Measurements from ENCODE around the gene RALGPS1.

RALGPS1 gene

GRCh38 chr9:127180457-127181314 lies 266.1 kb downstream of the RALGPS1 start:
- no peak for DNase-seq

GRCh38 chr9:127181315-127181580 lies 266.7 kb downstream of the RALGPS1 start:
- no peak for DNase-seq

GRCh38 chr9:127181595-127182190 lies 267.1 kb downstream of the RALGPS1 start:
- no peak for DNase-seq

GRCh38 chr9:127182901-127183746 lies 268.5 kb downstream of the RALGPS1 start:
- no peak for DNase-seq

- DNase-seq = no peak
Observed at GRCh38 chr9:127183814-127184582, 269.4 kb downstream of the RALGPS1 start.

DNA sequence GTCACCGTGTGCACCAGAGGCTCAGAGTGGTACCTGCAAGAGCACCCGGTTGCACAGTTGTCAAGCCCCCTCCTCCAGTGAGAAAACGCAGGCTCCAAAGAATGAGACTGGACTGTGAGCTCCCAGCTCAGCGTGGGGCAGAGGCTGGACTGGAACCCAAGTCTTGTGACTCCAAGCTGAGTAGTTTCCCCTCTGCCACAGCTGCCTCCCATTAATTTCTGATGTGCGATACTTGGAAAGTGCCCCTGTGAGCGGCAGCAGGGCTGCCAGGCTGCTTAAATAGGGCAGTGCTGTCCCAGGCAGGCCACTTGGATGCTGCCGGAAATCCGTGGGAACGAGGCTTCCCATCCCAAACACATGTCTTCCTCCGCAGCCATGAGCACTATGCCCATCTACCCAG lies 270.1 kb downstream of the RALGPS1 start:
- DNase-seq = no peak

- no peak for DNase-seq
Observed at GRCh38 chr9:127185181-127185580, 270.6 kb downstream of the RALGPS1 start.

- DNase-seq = peak; percentile 70
Observed at GRCh38 chr9:127185931-127186781, 271.6 kb downstream of the RALGPS1 start.

- DNase-seq = no peak
Observed at GRCh38 chr9:127186806-127187205, 272.2 kb downstream of the RALGPS1 start.

GRCh38 chr9:127187231-127187956 lies 272.8 kb downstream of the RALGPS1 start:
- no peak for DNase-seq

- DNase-seq = no peak
Observed at GRCh38 chr9:127188396-127188795, 273.8 kb downstream of the RALGPS1 start.

GRCh38 chr9:127189628-127190027 lies 275.0 kb downstream of the RALGPS1 start:
- DNase-seq = no peak

DNA sequence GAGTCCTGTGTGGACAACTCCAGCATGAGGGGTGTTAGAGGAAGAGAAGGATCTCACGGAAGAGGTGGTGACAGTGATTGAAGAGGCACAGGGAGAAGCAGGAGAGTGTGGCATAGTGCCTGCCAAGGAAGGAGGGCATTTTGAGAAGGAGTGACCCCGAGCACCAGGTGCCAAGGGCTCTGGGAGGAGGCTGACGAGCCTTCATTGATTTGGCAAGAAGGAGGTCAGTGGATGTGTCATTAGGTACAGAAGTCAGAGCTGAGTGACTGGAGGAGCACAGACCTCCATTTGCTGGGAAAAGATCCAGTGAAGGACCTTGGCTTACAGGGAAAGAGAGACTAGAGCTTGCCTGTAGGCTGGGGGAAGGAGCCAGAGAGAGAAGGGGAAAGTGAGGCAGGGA lies 278.2 kb downstream of the RALGPS1 start:
- no peak for DNase-seq

- DNase-seq = no peak
Observed at GRCh38 chr9:127193483-127193882, 278.9 kb downstream of the RALGPS1 start.

- no peak for DNase-seq
Observed at GRCh38 chr9:127194881-127195713, 280.5 kb downstream of the RALGPS1 start.

DNA sequence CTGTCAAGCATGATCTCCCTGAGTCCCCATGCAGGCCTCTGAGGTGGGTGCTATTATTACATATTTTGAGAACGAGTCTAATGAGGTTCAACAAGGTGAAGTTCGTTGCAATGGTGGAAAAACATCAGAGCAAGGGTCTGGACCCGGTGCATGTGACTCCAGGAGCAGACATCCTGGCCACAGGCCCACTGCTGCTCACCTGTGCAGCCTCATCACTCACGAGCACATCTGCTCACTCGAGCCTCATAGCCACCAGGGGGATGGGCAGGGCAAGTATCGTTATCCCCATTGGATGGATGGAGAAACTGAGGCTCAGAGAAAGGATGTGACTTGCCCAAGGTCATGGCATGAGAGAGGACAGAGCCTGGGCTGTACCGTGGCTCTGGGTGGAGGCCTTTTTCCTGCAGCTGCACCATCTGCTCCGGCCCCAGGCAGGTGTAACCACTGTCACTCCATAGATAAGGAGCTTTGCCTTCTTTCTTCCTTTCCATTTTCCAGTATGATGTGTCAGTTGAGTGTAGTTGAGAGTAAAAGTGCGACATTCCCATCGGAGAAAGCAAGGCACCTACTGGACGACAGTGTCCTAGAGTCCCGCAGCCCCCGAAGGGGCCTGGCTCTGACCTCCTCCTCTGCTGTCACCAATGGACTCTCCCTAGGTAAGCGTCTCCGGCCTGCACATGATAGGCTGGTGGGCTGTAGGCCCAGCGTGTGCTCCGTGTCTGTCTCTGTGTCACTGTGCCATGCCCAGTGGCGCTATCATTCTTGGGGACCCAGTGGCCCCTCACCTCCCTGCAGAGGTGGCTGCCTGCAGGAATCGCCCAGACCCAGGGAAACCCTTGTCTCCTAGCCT lies 281.6 kb downstream of the RALGPS1 start:
- DNase-seq = no peak

DNA sequence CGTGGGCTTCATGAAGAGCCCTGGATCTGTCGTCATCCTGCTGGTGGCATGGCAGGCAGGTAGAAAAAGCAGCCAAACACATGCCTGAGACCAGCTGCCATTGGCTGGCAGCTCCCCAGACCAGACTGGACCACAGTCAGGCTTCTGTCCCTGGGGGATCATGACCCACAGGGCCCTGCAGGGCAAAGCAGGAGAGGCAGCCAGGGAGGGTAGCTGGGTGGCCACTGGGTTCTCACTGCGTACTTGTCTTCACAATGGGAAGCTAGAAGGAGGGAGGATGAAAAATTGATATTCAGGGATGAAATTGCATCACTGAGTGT lies 282.2 kb downstream of the RALGPS1 start:
- DNase-seq = no peak

DNA sequence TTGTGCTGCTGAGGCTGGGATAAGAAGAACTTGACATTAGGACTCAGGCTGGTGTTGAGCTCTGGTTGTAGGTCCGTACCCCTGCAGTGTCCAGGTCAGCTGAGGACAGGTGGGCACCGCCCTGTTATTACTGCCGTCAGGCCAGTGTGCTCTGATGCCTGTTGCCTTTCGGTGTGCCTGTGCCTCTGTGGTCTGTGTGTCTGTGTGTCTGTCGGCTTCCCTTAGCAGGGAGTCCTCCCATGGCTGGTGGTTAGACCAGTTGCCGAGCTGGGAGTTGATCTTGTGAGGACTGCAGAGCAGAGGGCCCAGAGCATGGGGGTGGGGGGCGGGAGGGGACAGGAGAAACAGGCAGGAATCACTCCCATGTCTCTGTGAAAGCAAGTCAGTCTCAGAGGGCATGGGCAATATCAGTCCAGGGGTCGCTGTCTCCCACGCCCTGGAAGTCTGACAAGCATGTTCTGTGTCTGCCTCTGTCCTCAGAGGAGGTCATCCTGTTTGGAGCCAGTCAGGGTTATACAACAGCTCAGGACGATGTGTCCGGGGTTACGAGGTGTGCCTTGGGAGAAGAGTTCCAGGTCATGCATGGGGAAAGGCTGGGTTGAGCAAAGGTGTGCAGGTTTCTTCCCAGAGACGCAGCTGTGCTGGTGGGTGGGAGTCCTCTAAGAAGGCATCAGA lies 282.7 kb downstream of the RALGPS1 start:
- no peak for DNase-seq

GRCh38 chr9:127197861-127198430 lies 283.4 kb downstream of the RALGPS1 start:
- no peak for DNase-seq

Measured in GOT3 (cell line).